GM18867 (cell line): ENCODE data around the gene B3GNT9.
"Not testable (repeated sequence)": the region's sequence is repeated elsewhere in the genome, so short reads cannot be mapped to it uniquely, and the experiment has no call there.

Source experiments
- ATAC-seq: cut with Tn5 transposase; IDR thresholded peaks from one replicate; pipeline ENCODE4 v1.9.1; 2021; ENCODE audit warnings: mild to moderate bottlenecking, moderate library complexity; ENCODE audit not compliant: unreplicated experiment

Gene B3GNT9

DNA sequence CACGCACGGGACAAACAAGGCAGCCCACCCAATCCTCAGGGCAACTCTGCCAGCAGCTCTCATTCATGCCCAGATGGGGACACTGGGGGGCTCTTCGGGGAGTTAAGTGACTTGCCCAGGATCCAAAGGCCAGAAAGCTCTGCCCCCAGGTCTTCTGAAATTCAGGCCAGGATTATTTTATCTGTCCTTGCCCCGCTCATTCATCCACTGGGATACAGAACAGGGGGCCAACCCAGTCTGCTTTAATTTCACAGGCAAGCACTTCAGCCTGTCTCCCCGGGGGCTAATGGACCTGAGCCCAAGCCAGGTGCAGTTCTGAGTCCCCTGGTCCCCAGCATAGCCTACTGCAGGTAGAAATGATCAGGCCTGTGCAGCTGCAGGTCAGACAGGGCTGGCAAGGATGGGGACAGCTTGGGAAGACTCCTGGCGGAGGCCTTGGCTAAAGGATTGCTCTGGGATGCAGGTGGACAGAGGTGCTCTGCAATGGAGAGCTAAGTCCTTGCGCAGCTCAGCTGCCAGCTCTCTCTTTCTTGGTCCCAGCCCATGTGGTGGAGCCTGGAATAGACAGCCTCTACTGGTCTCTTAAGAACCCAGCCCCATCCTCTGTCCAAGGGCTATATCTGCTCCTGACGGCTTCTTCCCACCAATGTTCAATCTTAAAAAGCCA lies 766 bp upstream of the B3GNT9 start:
- no peak for ATAC-seq

DNA sequence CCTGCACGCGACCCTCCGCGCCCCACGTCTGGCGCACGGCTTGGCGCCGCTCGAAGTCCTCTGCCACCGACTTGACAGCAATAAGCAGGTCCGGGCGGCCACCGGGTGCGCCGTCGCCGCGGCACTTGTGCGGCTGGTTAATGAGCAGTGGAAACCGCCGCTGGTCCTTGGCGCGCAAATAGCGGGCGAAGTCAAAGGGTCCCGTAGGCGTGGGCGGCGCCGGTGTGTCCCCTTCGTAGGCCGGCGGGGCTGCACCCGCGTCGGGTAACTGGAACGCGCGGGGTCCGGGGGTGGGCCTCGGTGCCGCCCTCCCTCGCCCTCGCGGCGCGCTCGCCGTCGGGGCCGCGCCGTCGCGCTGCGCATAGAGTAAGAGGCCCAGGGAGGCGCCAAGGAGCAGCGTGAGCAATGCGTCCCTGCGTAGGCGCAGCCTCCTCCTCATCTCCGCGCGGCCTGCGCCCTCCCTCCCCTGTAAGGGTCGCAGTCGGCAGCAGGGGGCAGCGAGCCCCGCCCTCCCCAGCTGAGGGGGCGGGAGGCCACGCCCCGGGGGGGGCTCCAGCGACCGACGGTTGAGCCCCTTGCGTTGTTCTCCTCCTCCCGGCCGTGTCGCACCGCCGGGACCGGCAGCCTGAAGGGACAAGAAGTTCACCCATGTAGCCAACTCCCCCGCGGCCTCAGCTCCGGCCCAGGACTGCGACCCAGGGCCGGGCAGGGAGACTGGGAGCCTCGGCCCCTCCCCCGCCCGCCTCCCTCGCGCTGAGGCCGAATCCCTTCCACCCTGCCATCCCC lies 558 bp downstream of the B3GNT9 start:
- peak; percentile 10 for ATAC-seq

DNA sequence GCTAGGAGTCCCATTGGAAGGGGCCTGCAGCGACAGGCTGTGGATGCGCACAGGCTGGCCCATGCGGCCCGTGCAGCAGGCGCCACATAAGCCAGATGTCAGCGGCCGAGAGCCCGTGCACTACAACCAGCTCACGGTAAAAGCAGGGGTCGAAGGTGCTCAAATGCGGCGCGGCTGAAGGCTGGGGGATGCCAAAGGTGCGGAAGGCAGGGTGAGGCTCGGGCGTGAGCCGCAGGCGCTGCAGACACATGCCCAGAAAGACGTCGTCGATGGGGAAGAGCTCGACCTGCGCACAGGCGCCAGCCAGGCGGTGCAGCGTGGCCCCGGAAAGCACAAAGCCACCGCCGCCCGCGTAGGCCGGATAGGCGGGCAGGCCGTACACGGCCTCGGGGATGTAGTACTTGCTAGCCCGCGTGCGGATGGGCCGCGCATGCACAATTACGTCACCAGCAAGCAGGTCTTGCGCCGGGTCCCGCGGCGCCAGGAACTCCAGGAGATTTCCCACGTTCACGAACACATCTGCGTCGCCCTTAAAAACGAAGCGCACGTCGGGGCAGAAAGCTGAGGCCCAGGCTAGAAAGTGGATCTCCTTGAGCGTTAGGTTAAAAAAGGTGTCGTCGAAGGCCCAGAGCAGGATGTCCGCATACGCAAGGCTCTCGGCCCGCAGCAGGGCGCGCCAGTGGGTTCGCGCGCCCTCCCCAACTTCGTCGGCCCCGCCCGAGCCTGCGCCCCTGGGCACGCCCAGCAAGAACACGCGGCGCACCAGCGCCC lies 1.3 kb downstream of the B3GNT9 start:
- no peak for ATAC-seq

GRCh38 chr16:67148656-67149275 lies 2.0 kb downstream of the B3GNT9 start:
- no peak for ATAC-seq

DNA sequence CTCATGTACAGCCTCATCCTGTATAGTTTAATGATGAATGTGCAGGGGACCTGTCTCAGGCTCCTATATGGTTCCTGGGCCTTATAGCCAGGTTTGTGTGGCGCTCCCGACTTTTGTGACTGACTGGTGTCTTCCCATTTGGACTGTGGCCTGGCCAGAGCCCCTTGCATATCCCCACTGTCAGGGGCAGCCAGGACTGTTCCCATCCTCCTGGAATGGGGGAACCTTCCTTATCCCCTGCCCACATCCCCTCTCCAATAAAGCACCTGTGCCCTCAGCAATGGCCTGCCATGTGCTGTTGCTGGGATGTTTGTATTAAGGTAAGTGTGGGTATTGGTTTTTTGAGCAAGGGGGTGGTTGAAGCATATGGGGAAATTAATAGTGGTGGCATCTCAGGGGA lies 2.6 kb downstream of the B3GNT9 start:
- no peak for ATAC-seq

DNA sequence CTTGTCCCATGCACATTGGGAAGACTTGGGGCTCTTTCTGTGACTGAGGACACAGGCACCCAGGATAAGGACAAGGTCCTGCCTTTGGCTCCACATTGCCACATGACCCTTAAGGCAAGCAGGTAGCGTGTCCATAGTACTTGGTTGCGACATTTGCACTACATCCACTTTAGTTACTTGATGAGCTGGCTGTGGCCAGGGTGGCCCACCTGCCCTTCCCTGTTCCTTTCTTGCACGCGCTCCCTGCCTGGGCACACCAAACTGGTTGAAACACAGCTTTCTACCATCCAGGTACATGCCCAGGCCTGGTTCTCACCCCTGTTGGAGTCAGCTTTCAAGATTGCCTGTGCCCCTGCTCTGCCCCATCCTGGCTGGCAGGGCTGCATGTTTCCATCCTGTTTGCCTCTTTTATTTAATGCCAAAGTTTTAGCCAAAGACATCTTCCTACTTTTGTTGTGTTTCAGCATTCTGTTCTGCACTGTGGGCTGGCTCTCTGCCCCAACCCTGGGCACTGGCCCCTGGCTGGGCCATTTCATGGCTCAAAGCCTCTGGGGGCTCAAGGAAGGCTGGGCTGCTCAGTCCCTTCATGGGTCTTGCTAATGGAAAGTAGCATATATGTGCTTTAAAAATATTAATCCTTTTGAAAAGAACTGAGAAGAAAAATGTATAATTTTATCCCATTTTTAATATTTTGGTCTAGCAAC lies 3.2 kb downstream of the B3GNT9 start:
- ATAC-seq: no peak

- no peak for ATAC-seq
Observed at GRCh38 chr16:67146523-67147357, 4.1 kb downstream of the B3GNT9 start.

GRCh38 chr16:67145746-67146145 lies 5.1 kb downstream of the B3GNT9 start:
- ATAC-seq: no peak

DNA sequence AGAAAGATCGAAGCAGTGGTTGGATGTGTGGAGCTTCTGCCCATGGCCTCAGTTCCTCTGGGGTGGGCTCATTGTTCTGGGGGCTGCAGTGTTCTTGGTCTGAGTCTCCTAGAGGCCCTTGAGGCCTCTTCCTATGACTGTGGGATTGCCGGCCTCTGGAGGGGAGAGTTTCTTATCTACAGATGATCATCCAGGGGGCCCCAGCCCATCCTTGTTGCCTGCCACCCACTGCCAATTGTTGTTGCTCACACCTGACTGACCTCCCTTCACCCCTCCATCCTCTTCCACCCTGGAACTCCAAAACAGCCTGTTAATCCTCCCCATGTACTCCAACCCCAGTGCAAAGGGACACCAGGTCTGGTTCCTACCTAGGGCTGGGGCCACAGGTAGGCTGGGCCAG lies 5.9 kb downstream of the B3GNT9 start:
- no peak for ATAC-seq

- no peak for ATAC-seq
Observed at GRCh38 chr16:67142342-67142741, 8.5 kb downstream of the B3GNT9 start.

DNA sequence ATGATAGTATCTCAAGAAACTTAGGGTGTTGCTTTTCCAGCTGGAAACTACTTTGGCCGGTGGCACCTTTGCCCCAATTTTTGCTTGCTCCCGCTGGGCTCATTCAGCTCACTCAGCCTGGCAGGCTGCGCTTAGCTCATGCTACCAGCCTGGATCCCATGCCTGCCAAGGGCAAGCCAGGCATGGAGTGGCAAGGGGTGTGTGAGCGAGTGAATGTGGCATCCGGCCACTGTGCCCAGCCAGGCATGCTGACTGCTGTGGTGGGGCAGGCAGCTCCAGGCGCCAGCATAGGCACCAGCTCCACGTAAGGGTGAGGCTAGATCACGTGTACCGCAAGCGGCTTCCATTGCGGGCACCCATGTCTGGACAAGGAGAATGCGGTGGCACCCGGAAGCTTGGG lies 9.4 kb downstream of the B3GNT9 start:
- ATAC-seq: no peak

DNA sequence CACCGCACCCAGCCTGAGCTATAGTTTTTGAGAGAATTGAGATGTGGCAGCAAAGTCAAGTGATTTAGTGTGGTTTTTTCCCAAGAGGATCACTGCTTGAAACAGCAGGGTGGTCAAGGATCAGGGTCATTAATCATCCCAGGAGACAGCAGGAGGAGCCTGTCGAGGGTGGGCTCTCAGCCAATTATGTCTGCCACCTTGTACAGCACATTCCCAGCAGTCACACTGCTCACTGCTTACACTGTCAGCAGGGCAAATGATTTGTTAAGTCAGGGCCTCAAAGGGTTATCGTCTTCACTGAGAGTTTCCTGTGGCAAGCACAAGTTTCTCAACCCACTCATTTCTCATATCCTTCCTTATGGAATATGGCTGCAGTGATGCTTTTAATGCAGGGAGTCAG lies 13.2 kb downstream of the B3GNT9 start:
- ATAC-seq: no peak

DNA sequence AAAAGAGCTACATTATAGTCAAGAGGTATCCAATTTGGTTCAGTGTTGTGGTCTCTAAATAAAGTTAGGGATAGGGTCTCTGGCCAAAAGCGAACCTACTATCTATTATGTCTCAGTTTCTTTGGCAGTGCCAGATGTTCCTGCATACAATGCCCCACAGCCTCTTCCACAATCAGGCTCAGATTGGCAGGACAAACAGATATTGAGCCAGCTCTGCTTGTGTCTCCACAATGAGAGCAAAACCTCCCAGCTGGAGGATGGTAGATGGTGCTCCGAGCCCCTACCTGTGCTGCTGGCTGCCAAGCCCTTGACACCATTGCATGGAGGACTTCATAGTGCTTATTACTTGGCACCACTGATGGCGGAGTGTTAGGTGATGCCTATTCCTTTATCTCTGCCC lies 21.4 kb downstream of the B3GNT9 start:
- no peak for ATAC-seq

- no peak for ATAC-seq
Observed at GRCh38 chr16:67128887-67129286, 21.9 kb downstream of the B3GNT9 start.

DNA sequence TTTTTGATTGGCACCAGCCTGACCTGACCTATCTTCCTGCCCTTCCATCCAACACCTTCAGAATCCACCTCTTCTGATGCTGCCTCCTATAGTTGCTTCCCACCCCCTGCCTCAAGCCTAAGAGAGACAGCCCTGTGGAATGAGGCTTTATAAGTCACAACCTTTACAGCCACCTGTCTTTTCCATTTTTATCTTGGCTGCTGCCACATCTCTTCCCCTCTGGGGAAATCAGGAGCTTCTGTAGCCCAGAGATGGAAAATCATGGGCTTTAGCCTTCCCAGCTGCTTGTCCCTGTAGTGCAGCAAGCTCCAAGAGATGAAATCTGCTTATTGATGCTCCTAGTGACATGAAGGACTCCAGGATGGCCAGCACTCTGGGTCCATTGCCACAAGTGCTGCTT lies 22.4 kb downstream of the B3GNT9 start:
- no peak for ATAC-seq

DNA sequence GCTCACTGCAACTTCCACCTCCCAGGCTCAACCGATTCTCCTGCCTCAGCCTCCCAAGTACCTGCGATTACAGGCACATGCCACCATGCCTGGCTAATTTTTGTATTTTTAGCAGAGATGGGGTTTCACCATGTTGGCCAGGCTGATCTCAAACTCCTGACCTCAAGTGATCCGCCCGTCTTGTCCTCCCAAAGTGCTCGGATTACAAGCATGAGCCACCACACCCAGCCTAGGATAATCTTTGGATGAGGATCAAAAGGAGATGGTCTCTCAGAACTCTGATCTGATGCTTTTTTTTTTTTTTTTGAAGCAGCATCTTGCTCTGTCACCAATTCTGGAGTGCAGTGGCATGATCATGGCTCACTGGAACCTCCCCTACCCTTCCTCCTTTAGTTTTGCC lies 28.0 kb downstream of the B3GNT9 start:
- not testable (repeated sequence) for ATAC-seq

DNA sequence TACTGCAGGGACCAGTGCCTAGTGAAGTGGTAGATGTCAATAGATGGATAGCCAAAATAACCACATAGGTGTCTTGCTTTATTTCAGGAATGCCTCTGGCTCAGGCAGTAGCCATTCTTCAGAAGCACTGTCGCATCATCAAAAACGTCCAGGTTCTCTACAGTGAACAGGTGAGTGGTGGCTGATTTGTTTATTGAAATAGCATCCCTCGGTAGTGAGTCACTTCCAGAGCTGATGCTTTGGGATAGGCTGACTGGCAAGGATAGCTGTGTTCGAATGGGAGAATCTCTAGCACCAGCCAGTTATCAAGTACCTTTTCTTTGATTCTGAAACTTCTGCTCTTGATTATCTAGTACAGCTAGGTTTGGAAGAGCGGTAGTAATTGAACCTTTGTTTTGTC lies 30.8 kb downstream of the B3GNT9 start:
- no peak for ATAC-seq

DNA sequence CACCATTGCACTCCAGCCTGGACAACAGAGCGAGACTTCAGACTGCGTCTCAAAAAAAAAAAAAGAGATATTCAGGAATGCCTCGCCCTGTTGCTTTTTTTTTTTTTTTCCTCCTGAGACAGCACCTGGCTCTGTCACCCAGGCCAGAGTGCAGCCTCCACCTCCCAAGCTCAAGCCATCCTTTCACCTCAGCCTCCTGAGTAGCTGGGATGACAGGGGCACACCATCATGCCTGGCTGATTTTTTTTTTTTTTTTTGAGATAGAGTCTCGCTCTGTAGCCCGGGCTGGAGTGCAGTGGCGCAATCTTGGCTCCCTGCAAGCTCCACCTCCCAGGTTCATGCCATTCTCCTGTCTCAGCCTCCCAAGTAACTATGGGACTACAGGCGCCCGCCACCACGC lies 33.1 kb downstream of the B3GNT9 start:
- ATAC-seq: no peak

GRCh38 chr16:67116388-67117311 lies 34.1 kb downstream of the B3GNT9 start:
- no peak for ATAC-seq
